Chondrocyte (in vitro differentiated cells): Measurements from ENCODE around the gene BASP1. TPM values are rescaled to one million over a fixed set of nuclear protein-coding genes. Genes with fewer than 3 reads are reported as not detected.

ENCODE experiments used
- DNase-seq: peaks from one replicate; pipeline ENCODE4 v3.0.0; 2021; ENCODE audit warnings: mixed read lengths, low spot score
- H3K27ac Mint-ChIP-seq: one replicate; pipeline ENCODE4 v1.8.0; 2021; ENCODE audit warnings: mild to moderate bottlenecking, moderate library complexity, mixed read lengths; ENCODE audit not compliant: unreplicated experiment
- H3K27me3 Mint-ChIP-seq: 2 replicates; pipeline ENCODE4 v1.8.0; 2021; ENCODE audit warnings: low read depth, mixed read lengths
- H3K36me3 Mint-ChIP-seq: 2 replicates; pipeline ENCODE4 v1.8.0; 2021; ENCODE audit warnings: low read depth, mixed read lengths
- H3K4me1 Mint-ChIP-seq: 2 replicates; pipeline ENCODE4 v1.8.0; 2021; ENCODE audit warnings: low read depth, mild to moderate bottlenecking, mixed read lengths
- H3K4me3 Mint-ChIP-seq: one replicate; pipeline ENCODE4 v1.8.0; 2021; ENCODE audit warnings: mild to moderate bottlenecking, moderate library complexity, mixed read lengths; ENCODE audit not compliant: unreplicated experiment
- H3K9me3 Mint-ChIP-seq: 2 replicates; pipeline ENCODE4 v1.8.0; 2021; ENCODE audit warnings: low read depth, mixed read lengths
- CTCF ChIP-seq: fragments of 200-600 bp; sonication (generic); IDR thresholded peaks from 2 replicates; pipeline ENCODE4 v1.5.0; 2021; ENCODE audit warnings: antibody characterized with exemption, mild to moderate bottlenecking, moderate library complexity
- total RNA-seq: library from RNA; stranded (reverse); gene quantifications from 3 replicates; pipeline ENCODE4 v1.2.1, GENCODE V29; 2021

Gene BASP1
- total RNA-seq, 1 donor from 2014 or later = 181 TPM

GRCh38 chr5:17177501-17178372 is 39.7 kb upstream of the BASP1 start:
- H3K27ac Mint-ChIP-seq = no peak overlapping the region
- H3K9me3 Mint-ChIP-seq = peaks cover 3% of the 10 kb centered on the region
- H3K4me3 Mint-ChIP-seq = no peak overlapping the region
- H3K36me3 Mint-ChIP-seq = no peaks in the 10 kb centered on the region
- TF ChIP-seq CTCF = no peak
- peaks cover 8% of the 10 kb centered on the region for H3K4me1 Mint-ChIP-seq
- H3K27me3 Mint-ChIP-seq = no peaks in the 10 kb centered on the region
- no peak for DNase-seq

DNA sequence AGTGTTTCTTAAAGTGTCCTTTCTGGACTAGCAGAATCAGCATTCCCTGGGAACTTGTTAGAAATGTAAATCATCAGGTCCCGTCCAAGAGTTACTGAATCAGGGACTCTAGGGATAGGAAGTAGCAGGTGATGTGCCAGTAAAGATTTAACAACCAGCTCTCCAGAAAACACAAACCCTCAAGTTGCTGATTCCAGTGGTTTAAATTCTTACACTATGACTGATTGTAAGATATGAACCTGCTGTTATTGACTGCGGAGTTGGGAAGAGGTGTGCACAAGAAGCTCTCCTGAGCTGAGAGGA is 39.1 kb upstream of the BASP1 start:
- Mint-ChIP-seq H3K27me3 (no peaks in the 10 kb centered on the region), H3K4me1 (peaks cover 5% of the 10 kb centered on the region), H3K36me3 (no peaks in the 10 kb centered on the region), H3K4me3 (no peak overlapping the region), H3K27ac (no peak overlapping the region), H3K9me3 (no peaks in the 10 kb centered on the region)
- no peak for DNase-seq
- TF ChIP-seq CTCF = no peak

- Mint-ChIP-seq H3K27ac (no peak overlapping the region), H3K4me1 (peaks cover 12% of the 10 kb centered on the region), H3K9me3 (no peaks in the 10 kb centered on the region), H3K36me3 (no peaks in the 10 kb centered on the region), H3K27me3 (no peaks in the 10 kb centered on the region), H3K4me3 (no peak overlapping the region)
- no peak for TF ChIP-seq CTCF
- DNase-seq = no peak
Measured at GRCh38 chr5:17180330-17180843, 37.0 kb upstream of the BASP1 start.

DNA sequence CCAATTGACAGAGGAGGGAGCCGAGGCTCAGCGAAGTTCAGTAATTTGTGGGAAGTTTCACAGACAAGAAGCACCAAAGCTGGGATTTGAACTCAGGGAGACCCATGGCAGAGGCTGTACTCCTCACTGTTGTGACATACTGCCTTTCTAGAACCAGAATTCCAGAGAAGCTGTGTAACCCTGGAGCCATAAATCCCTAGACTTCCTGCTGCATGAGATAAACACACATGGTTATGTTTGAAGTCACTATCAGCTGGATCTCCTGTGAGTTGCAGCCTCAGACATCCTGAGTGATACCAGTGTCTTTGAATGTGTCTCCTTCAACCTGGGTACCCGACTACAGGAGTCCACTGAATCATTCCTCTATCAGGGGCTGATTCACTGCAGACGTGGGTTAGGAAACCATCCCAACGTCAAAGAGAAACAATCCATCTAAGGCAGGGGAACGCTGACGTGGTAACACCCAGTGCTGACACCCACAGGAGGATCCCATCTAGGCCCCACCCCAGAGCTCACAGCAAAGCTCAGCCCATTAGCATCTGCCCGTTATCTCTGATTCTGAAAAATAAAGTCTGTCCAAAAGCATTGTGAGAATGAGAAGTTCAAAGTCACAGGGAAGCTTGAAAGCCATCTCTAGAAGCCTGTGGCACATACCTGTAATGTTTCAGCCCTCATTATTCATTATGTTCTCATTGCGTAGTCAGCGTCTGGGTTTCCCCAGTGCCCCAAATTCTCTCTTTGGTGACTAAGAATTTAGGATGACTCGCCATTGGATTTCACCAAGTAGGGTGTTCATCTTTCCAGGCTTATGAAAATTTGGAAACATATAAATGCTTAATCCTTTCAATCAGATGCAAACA is 36.3 kb upstream of the BASP1 start:
- Mint-ChIP-seq H3K27ac (peak overlapping the region; percentile 27), H3K4me1 (peaks cover 19% of the 10 kb centered on the region), H3K36me3 (no peaks in the 10 kb centered on the region), H3K9me3 (no peaks in the 10 kb centered on the region), H3K4me3 (no peak overlapping the region), H3K27me3 (no peaks in the 10 kb centered on the region)
- DNase-seq = no peak
- TF ChIP-seq CTCF = no peak

DNA sequence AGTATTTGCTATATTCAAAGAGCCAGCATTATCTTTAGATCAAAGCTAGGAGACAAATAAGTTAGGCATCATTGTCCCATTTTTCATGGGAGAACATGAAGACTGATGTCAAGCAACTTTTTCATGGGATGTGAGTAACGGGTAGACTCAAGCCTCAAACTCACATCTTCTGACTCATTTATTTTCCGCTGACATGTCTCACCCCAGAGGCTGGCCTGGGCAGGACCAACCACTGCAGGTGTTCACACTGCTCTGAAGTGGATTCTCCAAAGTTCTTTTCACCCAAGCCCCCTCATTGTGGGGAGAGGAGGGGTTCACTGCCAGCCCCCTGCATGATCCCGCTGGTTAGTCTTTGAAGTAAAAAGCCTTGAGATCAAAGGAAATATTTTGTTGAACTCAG is 34.9 kb upstream of the BASP1 start:
- Mint-ChIP-seq H3K4me3 (no peak overlapping the region), H3K9me3 (no peaks in the 10 kb centered on the region), H3K27me3 (no peaks in the 10 kb centered on the region), H3K27ac (no peak overlapping the region), H3K4me1 (peaks cover 32% of the 10 kb centered on the region), H3K36me3 (no peaks in the 10 kb centered on the region)
- no peak for DNase-seq
- no peak for TF ChIP-seq CTCF
